HG02852 (cell line): ENCODE data around the gene TM4SF1.

ENCODE experiments used
- ATAC-seq: cut with Tn5 transposase; IDR thresholded peaks from one replicate; pipeline ENCODE4 v1.9.1; 2021; ENCODE audit warnings: mild to moderate bottlenecking, moderate library complexity; ENCODE audit not compliant: unreplicated experiment

Gene TM4SF1, protein sequence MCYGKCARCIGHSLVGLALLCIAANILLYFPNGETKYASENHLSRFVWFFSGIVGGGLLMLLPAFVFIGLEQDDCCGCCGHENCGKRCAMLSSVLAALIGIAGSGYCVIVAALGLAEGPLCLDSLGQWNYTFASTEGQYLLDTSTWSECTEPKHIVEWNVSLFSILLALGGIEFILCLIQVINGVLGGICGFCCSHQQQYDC

DNA sequence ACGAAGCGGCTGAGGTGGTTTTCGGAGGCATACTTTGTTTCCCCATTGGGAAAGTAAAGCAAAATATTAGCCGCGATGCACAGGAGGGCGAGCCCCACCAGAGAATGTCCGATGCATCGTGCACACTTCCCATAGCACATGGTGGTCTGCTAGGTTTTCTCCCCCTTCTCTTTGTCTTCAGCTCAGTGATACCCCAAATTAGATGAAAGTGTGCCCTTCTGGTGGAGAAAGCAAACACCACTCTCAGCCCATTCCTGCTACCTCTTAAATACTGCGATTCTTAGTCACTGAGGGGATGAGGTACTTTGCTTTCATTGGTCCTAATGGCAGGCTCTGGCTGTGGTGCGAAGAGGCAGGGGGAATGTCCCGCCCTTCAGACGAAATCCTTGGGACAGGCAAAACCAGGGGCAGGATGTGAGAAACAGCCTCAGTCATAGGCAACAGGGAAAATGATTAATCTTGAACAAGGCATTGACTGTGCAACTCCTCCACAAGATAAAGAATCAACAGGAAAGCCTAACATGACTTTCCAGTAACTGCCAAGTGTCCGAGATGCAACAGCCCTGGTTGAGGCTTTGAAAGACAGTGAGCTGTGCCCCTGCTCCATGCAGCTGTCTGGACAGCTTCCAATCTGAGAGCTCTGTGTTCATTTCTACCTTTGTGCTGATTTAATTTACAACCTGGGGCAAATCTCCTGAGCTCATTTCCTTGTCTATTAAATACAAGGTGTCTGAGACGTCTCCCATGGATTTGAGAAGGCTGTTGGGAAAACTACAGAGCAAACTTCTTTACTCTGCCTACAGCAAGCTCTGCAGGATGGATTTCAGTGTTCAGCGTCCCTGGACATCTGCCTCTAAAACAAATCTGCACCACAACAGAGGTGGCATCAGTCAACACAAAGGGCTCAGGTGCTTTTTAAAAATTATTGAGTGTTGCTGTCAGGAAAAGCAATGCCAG is at the start of gene TM4SF1:
Gene TM4SF1 (minus strand): TSS at position 242 of the 957 bp plus-strand sequence. CDS start 102 bp downstream, at position 140.
- ATAC-seq: no peak

DNA sequence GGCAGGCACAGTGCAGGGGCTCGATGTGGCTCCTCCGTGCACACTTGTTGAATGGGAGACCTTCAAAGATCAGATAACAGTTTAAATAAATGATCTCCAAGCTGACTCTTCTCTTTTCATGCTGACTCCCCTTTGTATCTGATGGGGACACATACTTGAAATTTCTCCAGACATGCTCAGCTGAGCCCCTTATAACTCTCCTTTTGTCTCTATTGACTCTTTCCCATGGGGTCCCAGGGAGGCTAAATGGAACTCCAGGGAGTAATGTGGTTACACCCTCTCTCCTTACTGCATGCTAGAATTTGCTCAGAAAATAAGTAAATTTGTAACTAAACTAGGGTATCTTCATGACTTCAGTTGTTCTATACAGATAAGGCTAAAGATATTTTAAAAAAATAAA is 48.9 kb upstream of the TM4SF1 start:
- ATAC-seq: no peak

DNA sequence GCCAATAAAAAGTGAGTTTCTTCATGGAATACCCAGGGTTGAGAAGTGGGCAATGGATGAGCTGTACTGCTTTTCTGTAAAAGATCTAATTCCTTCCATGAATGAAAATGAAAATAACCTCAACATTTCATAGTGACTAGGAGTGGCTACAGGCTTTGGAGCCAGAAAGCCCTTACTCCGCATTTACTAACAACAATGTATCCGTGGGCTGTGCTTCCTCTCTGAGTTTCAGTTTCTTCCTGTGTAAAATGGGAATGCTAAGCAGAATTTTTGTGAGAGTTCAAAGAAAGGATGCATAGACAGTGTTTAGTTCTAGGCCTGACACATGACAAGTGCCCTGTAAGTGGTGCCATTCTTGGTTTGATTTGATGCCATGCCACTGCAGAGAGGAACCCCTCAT is 47.5 kb upstream of the TM4SF1 start:
- ATAC-seq: no peak

DNA sequence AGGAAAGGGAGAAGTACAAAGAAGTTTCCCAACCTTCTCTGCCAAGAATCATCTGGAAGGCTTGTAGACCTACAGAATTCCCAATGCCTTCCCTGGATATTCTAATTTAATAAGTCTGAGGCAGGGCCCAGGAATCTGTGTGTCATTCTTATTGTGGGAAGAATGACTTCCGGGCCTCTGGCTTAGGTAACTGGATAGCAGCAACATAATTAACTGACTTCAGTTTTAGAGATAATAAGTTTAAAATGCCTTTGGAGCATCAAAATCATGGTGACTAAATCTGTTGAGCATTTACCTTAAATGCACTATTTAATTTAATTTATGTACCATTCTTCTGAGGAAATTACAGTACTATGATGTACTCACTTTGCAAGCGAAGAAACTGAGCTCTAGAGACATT is 44.3 kb upstream of the TM4SF1 start:
- ATAC-seq: no peak

DNA sequence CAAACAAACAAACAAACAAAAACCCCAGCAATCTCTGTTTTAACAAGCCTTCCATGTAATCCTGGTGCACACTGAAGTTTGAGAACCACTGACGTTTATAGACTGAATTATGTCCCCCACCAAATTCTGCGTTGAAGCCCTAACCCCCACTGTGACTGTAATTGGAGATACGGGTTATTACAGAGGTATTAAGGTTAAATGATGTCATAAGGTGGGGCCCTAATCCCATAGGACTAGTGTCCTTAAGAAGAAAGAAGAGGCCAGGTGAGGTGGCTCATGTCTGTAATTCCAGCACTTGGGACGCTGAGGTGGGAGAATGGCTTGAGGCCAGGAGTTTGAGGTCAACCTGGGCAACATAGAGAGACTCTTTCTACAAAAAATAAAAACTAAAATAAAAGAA is 42.4 kb upstream of the TM4SF1 start:
- no peak for ATAC-seq

DNA sequence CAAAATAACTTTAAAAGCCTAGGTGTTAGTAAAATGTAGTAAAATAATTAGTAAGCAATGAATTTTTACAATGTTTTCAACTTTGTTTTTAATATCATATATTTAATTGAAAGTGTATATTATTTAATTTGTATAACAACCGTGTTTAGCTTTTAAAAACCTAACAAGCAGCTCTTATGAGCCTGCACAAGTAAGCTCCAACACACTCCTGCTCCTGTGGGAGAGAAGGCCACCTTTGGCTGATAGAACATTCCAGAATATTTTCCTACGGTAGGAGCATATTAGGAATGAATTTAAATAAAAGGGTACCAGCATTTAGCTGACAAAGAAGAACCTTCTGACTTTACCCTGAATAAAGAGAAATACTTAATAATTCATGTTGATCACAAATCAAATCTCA is 40.3 kb upstream of the TM4SF1 start:
- no peak for ATAC-seq

GRCh38 chr3:149417174-149417573 is 39.7 kb upstream of the TM4SF1 start:
- ATAC-seq: peak; percentile 80

DNA sequence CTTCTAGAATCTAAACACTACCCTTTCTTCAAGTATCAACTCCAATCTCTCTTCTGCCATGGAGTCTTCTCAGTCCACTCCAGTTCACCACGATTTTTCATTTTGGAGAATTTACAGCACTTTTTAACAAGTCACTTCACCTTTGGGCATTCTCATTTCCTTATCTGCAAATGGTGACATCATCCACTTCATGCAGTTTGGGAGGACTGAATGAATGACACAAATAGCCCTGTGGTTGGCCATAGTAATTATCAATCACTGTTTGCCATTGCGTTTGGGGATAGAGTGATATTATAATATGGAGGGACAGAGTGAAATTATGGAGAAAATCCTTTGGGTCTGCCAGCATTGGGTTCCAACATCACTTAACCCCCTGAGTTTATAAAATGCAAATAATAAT is 38.0 kb upstream of the TM4SF1 start:
- ATAC-seq: no peak

DNA sequence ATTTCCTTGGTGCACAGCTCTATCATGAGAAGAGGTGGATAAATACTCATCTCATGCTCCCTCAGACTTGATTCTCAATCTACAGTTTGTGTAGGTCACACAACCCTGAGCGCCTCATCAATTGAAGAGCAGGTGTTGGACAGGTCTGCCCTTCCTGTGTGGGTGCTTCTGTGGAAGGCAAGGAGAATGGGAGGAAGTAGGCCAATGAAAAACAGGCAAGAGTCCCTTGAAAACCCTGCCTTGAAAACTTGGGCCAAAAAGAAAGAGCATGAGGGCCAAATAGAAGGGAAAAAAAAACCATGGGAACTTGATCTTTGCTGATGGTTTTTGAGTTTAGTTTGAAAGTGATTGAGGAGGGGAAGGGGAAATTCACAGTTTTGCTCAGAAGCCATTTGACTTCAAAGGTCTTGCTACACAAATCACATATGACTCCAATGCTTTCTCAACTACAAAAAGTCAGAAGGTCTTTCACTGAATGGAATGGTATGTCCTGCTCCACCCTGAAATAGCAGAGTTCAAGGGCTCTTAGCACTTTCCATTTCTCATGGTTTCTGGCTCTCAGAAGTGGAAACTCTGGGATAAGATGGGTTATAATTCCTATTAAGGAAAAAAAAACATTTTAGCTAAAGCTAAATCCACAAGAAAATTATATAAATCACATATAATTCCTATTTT is 37.2 kb upstream of the TM4SF1 start:
- no peak for ATAC-seq

GRCh38 chr3:149411583-149411982 is 34.1 kb upstream of the TM4SF1 start:
- no peak for ATAC-seq

GRCh38 chr3:149409351-149409750 is 31.9 kb upstream of the TM4SF1 start:
- no peak for ATAC-seq

GRCh38 chr3:149407898-149408297 is 30.4 kb upstream of the TM4SF1 start:
- ATAC-seq: no peak

DNA sequence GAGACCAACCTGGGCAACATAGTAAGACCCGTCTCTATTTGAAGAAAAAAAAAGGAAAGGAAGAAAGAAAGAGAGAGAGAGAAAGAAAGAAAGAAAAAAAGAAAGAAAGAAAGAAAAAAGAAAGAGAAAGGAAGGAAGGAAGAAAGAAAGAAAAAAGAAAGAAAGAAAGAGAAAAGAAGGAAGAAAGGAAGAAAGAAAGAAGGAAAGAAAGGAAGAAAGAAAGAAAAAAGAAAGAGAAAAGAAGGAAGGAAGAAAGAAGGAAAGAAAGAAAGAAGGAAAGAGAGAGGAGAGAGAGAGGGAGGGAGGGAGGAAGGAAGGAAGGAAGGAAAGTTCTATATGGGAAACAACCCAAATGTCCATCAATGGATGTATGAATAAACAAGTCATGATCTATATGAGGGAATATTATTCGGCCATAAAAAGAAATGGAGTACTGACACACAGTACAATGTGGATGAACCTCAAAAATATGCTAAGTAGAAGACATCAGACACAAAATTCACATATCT is 28.8 kb upstream of the TM4SF1 start:
- ATAC-seq: no peak

DNA sequence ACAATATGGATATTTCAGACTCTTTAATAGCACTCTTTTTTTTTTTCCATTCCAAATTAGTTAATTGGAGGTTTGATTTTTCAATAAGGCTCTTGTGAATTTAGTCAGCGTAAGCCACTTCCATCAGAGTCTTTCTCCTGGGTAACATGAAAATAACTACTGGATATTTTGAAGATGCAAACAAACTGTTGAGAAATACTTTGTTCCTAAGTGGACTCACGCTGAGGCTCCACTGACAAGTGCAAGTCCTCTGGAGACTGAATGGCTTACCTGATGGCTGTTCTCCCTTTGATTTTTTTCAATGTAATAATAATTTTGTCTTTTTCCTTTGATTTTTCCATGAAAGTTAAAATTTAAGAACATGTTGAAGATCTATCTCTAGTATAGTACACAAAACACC is 26.0 kb upstream of the TM4SF1 start:
- ATAC-seq: no peak

GRCh38 chr3:149402481-149402880 is 25.0 kb upstream of the TM4SF1 start:
- no peak for ATAC-seq

GRCh38 chr3:149401926-149402310 is 24.5 kb upstream of the TM4SF1 start:
- no peak for ATAC-seq

GRCh38 chr3:149401212-149401925 is 23.9 kb upstream of the TM4SF1 start:
- no peak for ATAC-seq

- no peak for ATAC-seq
Observed at GRCh38 chr3:149400645-149401044, 23.2 kb upstream of the TM4SF1 start.

- no peak for ATAC-seq
Observed at GRCh38 chr3:149398296-149398695, 20.8 kb upstream of the TM4SF1 start.

DNA sequence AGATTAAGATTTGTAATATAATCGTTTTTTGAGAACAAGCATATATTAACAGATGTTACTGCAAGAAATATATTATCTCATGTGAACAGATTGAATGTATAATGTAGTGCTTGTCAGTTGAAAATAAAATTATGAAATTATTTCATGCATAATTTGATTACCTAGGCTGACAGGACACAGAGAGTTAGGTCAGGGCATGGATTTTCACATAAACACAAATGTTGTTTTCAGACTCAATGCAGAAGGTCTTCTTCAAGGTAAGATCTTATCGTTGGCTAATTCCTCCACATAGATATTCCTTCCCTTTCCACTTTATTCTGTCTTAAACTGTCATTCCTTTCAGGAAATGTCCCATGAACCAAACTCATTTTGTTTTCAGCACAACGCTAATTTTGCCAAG is 20.1 kb upstream of the TM4SF1 start:
- no peak for ATAC-seq

- no peak for ATAC-seq
Observed at GRCh38 chr3:149396476-149396875, 19.0 kb upstream of the TM4SF1 start.
